K562 (cell line): Measurements from ENCODE around the gene OSCAR. TPM values are rescaled to one million over a fixed set of nuclear protein-coding genes. Genes with fewer than 3 reads are reported as not detected.

Experiments used
- ADNP ChIP-seq: fragments of 200-800 bp; sonication (Bioruptor generic); IDR thresholded peaks from 2 replicates; pipeline ENCODE4 v1.6.1; 2016; ENCODE audit warnings: missing genetic modification characterization, missing compliant biosample characterization
- EZH2 ChIP-seq: IDR thresholded peaks from 2 replicates; pipeline ENCODE4 v1.6.1; 2012; ENCODE audit warnings: low read depth, mild to moderate bottlenecking, inconsistent platforms, low read length, borderline replicate concordance
- HNRNPK ChIP-seq: fragments of 200-400 bp; formaldehyde crosslinking; IDR thresholded peaks from one replicate; pipeline ENCODE4 v1.6.1; 2018; ENCODE audit warnings: mild to moderate bottlenecking, low read depth, low read length; ENCODE audit not compliant: poor library complexity, severe bottlenecking
- MAX ChIP-seq: sonication (generic); formaldehyde crosslinking; IDR thresholded peaks from 2 replicates; pipeline ENCODE4 v1.9.0; 2022; ENCODE audit warnings: mild to moderate bottlenecking, missing genetic modification reagents
- MYC ChIP-seq, 2 experiments: fragments of 250-450 bp in 1 of 2; sonication (Bioruptor Pico) in 1 of 2; IDR thresholded peaks; 2 replicates each; pipeline versions ENCODE4 v1.5.1 to v1.6.1; 2012 to 2021; ENCODE audit warnings: low read depth in 2 of 2, borderline replicate concordance in 1 of 2, improper control_type of control experiment in 1 of 2, low read length in 1 of 2, mild to moderate bottlenecking in 1 of 2, moderate library complexity in 1 of 2
- NR2C1 ChIP-seq, 2 experiments: fragments of 450-650 bp; IDR thresholded peaks; 2 replicates each; pipeline ENCODE4 v1.6.1; 2017; ENCODE audit warnings: mild to moderate bottlenecking in 2 of 2, antibody characterized with exemption in 1 of 2, inconsistent platforms in 1 of 2, missing compliant biosample characterization in 1 of 2, missing genetic modification characterization in 1 of 2
- RBBP5 ChIP-seq: fragments of 200-600 bp; sonication (generic); IDR thresholded peaks from 2 replicates; pipeline ENCODE4 v1.6.1; 2012; ENCODE audit warnings: borderline replicate concordance, mild to moderate bottlenecking, low read length, control low read depth, inconsistent platforms; ENCODE audit not compliant: insufficient read depth, poor library complexity, severe bottlenecking
- SRSF7 ChIP-seq: fragments of 200-400 bp; formaldehyde crosslinking; optimal IDR thresholded peaks from 2 replicates; pipeline ENCODE3; 2017; ENCODE audit warnings: mild to moderate bottlenecking, low read depth, low read length
- SRSF9 ChIP-seq: fragments of 200-400 bp; formaldehyde crosslinking; IDR thresholded peaks from 2 replicates; pipeline ENCODE4 v1.6.1; 2017; ENCODE audit warnings: low read depth, low read length, borderline replicate concordance
- TCF3 ChIP-seq: sonication (generic); formaldehyde crosslinking; IDR thresholded peaks from 2 replicates; pipeline ENCODE4 v1.4.0; 2020; ENCODE audit warnings: mild to moderate bottlenecking, missing genetic modification reagents
- ZBTB12 ChIP-seq: fragments of 250-450 bp; sonication (Bioruptor Pico); IDR thresholded peaks from 2 replicates; pipeline ENCODE4 v1.4.0; 2020
- ZZZ3 ChIP-seq: fragments of 450-650 bp; IDR thresholded peaks from 2 replicates; pipeline ENCODE4 v1.6.1; 2016; ENCODE audit warnings: antibody characterized with exemption, mild to moderate bottlenecking, moderate library complexity
- polyA plus RNA-seq, 8 experiments: library from polyadenylated mRNA; depleted of rRNA in 4 of 8; stranded (reverse) in 5 of 8; unstranded in 3 of 8; fragments of >200 nt; fragmentation: Nextera tagmentation in 2 of 8; fragmentation: Illumina TruSeq in 1 of 8; extraction: Ambion mirVana in 2 of 8; extraction: Trizol in 1 of 8; gene quantifications; 2 replicates each; pipeline versions ENCODE4 v1.2.1 to v1.2.3, GENCODE V29; 2011 to 2014; ENCODE audit warnings: inconsistent platforms in 1 of 8, missing spikeins in 1 of 8
- total RNA-seq, 7 experiments: library from RNA; depleted of rRNA in 6 of 7; stranded (reverse); fragments of >200 nt in 6 of 7; fragmentation: Illumina TruSeq in 2 of 7; extraction: Trizol in 2 of 7; gene quantifications; 2 replicates each; pipeline versions ENCODE4 v1.2.1 to v1.2.3, GENCODE V29; 2011 to 2021; ENCODE audit warnings: low replicate concordance in 1 of 7
- TF ChIP-seq, protein P1 (sequence below), 2 experiments: fragments of 450-650 bp; formaldehyde crosslinking in 1 of 2; IDR thresholded peaks; 2 replicates each; pipeline versions ENCODE4 v1.4.0 to v1.6.1; 2014 to 2020; ENCODE audit warnings: mild to moderate bottlenecking in 2 of 2, borderline replicate concordance in 1 of 2, low read depth in 1 of 2
- TF ChIP-seq, protein P2 (sequence below): fragments of 250-450 bp; sonication (Bioruptor Pico); IDR thresholded peaks from 2 replicates; pipeline ENCODE4 v1.8.0; 2021; ENCODE audit warnings: borderline replicate concordance, mild to moderate bottlenecking, moderate library complexity; ENCODE audit not compliant: poor library complexity, severe bottlenecking

OSCAR gene
- total and polyA plus RNA-seq, 9 of the 15 experiments (the other 6 are each of a cell fraction or from before 2014, with no cell fraction given), result 0.09 to 0.62 (median 0.13) TPM; not detected in 5

DNA sequence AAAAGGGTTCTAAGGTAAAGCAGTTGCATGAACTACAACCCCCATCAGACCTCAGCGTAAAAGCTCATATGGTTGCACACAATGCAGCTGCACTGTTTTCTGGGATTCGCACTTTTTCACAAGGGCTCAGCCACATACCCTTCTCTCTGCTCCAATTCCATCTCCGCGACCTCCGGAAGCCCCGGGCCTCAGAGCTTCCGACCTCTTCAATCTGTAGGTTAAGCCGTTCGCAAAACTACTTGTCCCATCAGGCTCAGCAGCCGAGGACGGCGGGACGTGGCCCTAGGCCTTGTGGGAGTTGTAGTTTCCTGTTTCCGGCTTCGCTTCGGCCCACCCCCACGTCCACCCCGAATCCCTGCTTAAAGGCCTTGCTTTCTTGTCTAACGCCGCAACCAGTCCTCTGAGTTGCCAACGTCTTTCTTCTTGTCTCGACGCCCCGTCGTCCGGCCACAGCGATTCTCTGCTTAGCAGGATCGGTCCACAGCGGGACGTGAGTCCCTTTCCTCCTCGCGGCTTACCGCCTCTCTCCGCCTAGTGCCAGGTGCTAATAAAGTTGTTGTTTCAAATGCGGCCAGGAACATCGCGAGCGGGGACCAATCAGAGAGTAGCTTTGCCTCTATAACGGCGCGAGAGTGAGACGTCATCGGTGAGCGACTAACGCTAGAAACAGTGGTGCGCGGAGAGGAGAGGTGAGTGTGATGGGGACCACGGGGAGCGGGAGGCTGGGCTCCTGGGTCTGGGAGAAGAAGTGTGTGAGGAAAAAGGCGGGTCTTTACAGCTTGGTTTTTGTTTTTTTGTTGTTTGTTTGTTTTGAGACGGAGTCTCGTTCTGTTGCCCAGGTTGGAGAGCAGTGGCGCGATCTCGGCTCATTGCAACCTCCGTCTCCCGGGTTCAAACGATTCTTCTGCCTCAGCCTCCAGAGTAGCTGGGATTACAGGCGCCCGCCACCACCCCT lies 14.8 kb upstream of the OSCAR start, which contains the start of the genes PRPF31 and TFPT (continued):
- TF ChIP-seq, protein P1, sequence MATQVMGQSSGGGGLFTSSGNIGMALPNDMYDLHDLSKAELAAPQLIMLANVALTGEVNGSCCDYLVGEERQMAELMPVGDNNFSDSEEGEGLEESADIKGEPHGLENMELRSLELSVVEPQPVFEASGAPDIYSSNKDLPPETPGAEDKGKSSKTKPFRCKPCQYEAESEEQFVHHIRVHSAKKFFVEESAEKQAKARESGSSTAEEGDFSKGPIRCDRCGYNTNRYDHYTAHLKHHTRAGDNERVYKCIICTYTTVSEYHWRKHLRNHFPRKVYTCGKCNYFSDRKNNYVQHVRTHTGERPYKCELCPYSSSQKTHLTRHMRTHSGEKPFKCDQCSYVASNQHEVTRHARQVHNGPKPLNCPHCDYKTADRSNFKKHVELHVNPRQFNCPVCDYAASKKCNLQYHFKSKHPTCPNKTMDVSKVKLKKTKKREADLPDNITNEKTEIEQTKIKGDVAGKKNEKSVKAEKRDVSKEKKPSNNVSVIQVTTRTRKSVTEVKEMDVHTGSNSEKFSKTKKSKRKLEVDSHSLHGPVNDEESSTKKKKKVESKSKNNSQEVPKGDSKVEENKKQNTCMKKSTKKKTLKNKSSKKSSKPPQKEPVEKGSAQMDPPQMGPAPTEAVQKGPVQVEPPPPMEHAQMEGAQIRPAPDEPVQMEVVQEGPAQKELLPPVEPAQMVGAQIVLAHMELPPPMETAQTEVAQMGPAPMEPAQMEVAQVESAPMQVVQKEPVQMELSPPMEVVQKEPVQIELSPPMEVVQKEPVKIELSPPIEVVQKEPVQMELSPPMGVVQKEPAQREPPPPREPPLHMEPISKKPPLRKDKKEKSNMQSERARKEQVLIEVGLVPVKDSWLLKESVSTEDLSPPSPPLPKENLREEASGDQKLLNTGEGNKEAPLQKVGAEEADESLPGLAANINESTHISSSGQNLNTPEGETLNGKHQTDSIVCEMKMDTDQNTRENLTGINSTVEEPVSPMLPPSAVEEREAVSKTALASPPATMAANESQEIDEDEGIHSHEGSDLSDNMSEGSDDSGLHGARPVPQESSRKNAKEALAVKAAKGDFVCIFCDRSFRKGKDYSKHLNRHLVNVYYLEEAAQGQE (IDR thresholded peaks at IDR 0.05; ENCODE audit: borderline replicate concordance), result no peak
- TF ChIP-seq, protein P1 (CRISPR knock-in tag; IDR thresholded peaks at IDR 0.05; ENCODE audit: low read depth), result peak; percentile 77
- TF ChIP-seq, protein P2, sequence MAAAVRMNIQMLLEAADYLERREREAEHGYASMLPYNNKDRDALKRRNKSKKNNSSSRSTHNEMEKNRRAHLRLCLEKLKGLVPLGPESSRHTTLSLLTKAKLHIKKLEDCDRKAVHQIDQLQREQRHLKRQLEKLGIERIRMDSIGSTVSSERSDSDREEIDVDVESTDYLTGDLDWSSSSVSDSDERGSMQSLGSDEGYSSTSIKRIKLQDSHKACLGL (CRISPR knock-in tag), result peak; percentile 17
- TF ChIP-seq ZZZ3, result peak; percentile 92
- TF ChIP-seq HNRNPK, result no peak
- TF ChIP-seq NR2C1 (IDR thresholded peaks at IDR 0.05), result peak; percentile 86
- TF ChIP-seq NR2C1 (tag; IDR thresholded peaks at IDR 0.05), result peak; percentile 88
- TF ChIP-seq TCF3, result peak; percentile 17
- peak; percentile 98 for TF ChIP-seq ZBTB12
- TF ChIP-seq EZH2, result no peak
- peak; percentile 92 for TF ChIP-seq MYC (IDR thresholded peaks at IDR 0.05; ENCODE audit: low read depth, low read length)
- TF ChIP-seq MYC (CRISPR knock-in tag; IDR thresholded peaks at IDR 0.05; ENCODE audit: borderline replicate concordance, low read depth), result peak; percentile 90
- no peak for TF ChIP-seq SRSF7
- peak; percentile 77 for TF ChIP-seq RBBP5
- TF ChIP-seq MAX, result peak; percentile 82
- TF ChIP-seq ADNP (tag), result no peak
- TF ChIP-seq SRSF9, result no peak
